HEK293 (cell line): ENCODE data around the gene LAD1.

Experiments used
- CTCF ChIP-seq: fragments of 450-650 bp; formaldehyde crosslinking; IDR thresholded peaks from 2 replicates; pipeline ENCODE4 v1.5.1; 2016; ENCODE audit warnings: missing biosample characterization, missing genetic modification characterization
- KLF16 ChIP-seq: fragments of 450-650 bp; formaldehyde crosslinking; IDR thresholded peaks from 2 replicates; pipeline ENCODE4 v1.5.1; 2017; ENCODE audit warnings: missing biosample characterization, missing genetic modification characterization
- KLF9 ChIP-seq: fragments of 450-650 bp; formaldehyde crosslinking; IDR thresholded peaks from 2 replicates; pipeline ENCODE4 v1.5.1; 2016; ENCODE audit warnings: missing biosample characterization, missing genetic modification characterization, low read depth
- SALL2 ChIP-seq: fragments of 450-650 bp; formaldehyde crosslinking; IDR thresholded peaks from 2 replicates; pipeline ENCODE4 v1.5.0; 2017; ENCODE audit warnings: missing biosample characterization, mild to moderate bottlenecking, missing genetic modification characterization, borderline replicate concordance
- ZBTB21 ChIP-seq: fragments of 450-650 bp; formaldehyde crosslinking; IDR thresholded peaks from 2 replicates; pipeline ENCODE4 v1.5.1; 2017; ENCODE audit warnings: missing biosample characterization, missing genetic modification characterization
- ZFP41 ChIP-seq: fragments of 450-650 bp; formaldehyde crosslinking; IDR thresholded peaks from 2 replicates; pipeline ENCODE4 v1.5.1; 2016; ENCODE audit warnings: missing biosample characterization, missing genetic modification characterization, borderline replicate concordance
- ZNF121 ChIP-seq: fragments of 450-650 bp; formaldehyde crosslinking; IDR thresholded peaks from 2 replicates; pipeline ENCODE4 v1.5.1; 2016; ENCODE audit warnings: missing biosample characterization, missing genetic modification characterization
- ZNF174 ChIP-seq: fragments of 450-650 bp; formaldehyde crosslinking; IDR thresholded peaks from 2 replicates; pipeline ENCODE4 v1.5.0; 2017; ENCODE audit warnings: missing biosample characterization, mild to moderate bottlenecking, missing genetic modification characterization
- ZNF248 ChIP-seq: fragments of 450-650 bp; formaldehyde crosslinking; IDR thresholded peaks from 2 replicates; pipeline ENCODE4 v1.5.1; 2017; ENCODE audit warnings: missing biosample characterization, missing genetic modification characterization
- ZNF530 ChIP-seq: fragments of 450-650 bp; formaldehyde crosslinking; IDR thresholded peaks from 2 replicates; pipeline ENCODE4 v1.5.1; 2016; ENCODE audit warnings: low read depth, missing biosample characterization, missing genetic modification characterization
- ZNF792 ChIP-seq: fragments of 450-650 bp; formaldehyde crosslinking; IDR thresholded peaks from 2 replicates; pipeline ENCODE4 v1.5.1; 2016; ENCODE audit warnings: missing biosample characterization, missing genetic modification characterization
- ZSCAN23 ChIP-seq: fragments of 450-650 bp; formaldehyde crosslinking; IDR thresholded peaks from 2 replicates; pipeline ENCODE4 v1.5.1; 2016; ENCODE audit warnings: missing biosample characterization, missing genetic modification characterization
- ZSCAN5A ChIP-seq: fragments of 450-650 bp; formaldehyde crosslinking; IDR thresholded peaks from 2 replicates; pipeline ENCODE4 v1.5.1; 2016; ENCODE audit warnings: missing biosample characterization, missing genetic modification characterization
- TF ChIP-seq, protein P1 (sequence below): fragments of 450-650 bp; IDR thresholded peaks from 2 replicates; pipeline ENCODE4 v1.5.1; 2018; ENCODE audit warnings: missing biosample characterization, missing genetic modification characterization

DNA sequence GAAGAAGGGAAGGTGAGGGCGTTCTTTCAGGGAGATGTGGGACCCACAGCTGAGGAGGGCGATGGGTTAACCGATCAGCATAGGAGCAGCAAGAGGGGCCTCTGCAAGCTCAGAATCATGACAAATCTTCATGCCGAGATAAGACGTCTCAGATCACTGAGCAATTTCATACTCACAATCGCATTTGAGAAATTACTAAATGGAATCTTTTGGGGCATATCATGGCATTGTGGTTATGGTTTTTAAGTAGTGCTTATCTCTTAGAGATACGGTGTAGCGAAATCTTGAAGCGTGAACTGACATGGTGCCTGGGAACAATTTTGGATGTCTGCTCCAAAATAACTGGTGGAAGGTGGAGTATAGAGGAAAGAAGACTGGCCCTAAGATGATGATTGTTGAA lies 27.8 kb downstream of the LAD1 start:
- TF ChIP-seq ZBTB21 (tag by site-specific recombination) (no peak), CTCF (no peak), ZFP41 (tag by site-specific recombination) (no peak), SALL2 (no peak), ZNF248 (tag by site-specific recombination) (no peak), ZNF174 (tag by site-specific recombination) (no peak), KLF16 (tag by site-specific recombination) (no peak), ZNF121 (tag by site-specific recombination) (no peak), ZNF792 (tag by site-specific recombination) (no peak), KLF9 (no peak), ZSCAN23 (tag by site-specific recombination) (no peak), ZNF530 (tag by site-specific recombination) (no peak), ZSCAN5A (tag by site-specific recombination) (no peak)
- TF ChIP-seq, protein P1, sequence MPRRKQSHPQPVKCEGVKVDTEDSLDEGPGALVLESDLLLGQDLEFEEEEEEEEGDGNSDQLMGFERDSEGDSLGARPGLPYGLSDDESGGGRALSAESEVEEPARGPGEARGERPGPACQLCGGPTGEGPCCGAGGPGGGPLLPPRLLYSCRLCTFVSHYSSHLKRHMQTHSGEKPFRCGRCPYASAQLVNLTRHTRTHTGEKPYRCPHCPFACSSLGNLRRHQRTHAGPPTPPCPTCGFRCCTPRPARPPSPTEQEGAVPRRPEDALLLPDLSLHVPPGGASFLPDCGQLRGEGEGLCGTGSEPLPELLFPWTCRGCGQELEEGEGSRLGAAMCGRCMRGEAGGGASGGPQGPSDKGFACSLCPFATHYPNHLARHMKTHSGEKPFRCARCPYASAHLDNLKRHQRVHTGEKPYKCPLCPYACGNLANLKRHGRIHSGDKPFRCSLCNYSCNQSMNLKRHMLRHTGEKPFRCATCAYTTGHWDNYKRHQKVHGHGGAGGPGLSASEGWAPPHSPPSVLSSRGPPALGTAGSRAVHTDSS (tag by site-specific recombination), result no peak
